Neural cell (in vitro differentiated cells): ENCODE results near the gene PTGDR2.

Experiments used
- CTCF ChIP-seq: fragments of 450-650 bp; IDR thresholded peaks from 2 replicates; pipeline ENCODE4 v1.5.1; 2014; ENCODE audit warnings: antibody characterized with exemption, mild to moderate bottlenecking, moderate library complexity; ENCODE audit not compliant: poor library complexity, severe bottlenecking
- EP300 ChIP-seq: fragments of 450-650 bp; conservative IDR thresholded peaks from 2 replicates; pipeline ENCODE4 v1.6.1; 2014; ENCODE audit warnings: antibody characterized with exemption, mild to moderate bottlenecking, moderate library complexity; ENCODE audit not compliant: poor library complexity, severe bottlenecking
- EZH2 ChIP-seq: fragments of 200-600, 300-800 bp; shearing (Covaris generic), sonication (generic); IDR thresholded peaks from 2 replicates; pipeline ENCODE4 v1.6.1; 2014; ENCODE audit warnings: antibody characterized with exemption, low read length, borderline replicate concordance, mild to moderate bottlenecking; ENCODE audit not compliant: insufficient read depth, poor library complexity, severe bottlenecking
- MXI1 ChIP-seq: fragments of 450-650 bp; conservative IDR thresholded peaks from 2 replicates; pipeline ENCODE4 v1.6.1; 2014; ENCODE audit warnings: antibody characterized with exemption, mild to moderate bottlenecking; ENCODE audit not compliant: poor library complexity, severe bottlenecking
- POLR2AphosphoS5 ChIP-seq: IDR thresholded peaks from 2 replicates; pipeline ENCODE4 v1.6.1; 2012
- RAD21 ChIP-seq: fragments of 450-650 bp; conservative IDR thresholded peaks from 2 replicates; pipeline ENCODE4 v1.6.1; 2014; ENCODE audit warnings: antibody characterized with exemption, mild to moderate bottlenecking, moderate library complexity
- SMC3 ChIP-seq: fragments of 450-650 bp; conservative IDR thresholded peaks from 2 replicates; pipeline ENCODE4 v1.6.1; 2014; ENCODE audit warnings: antibody characterized with exemption, mild to moderate bottlenecking, moderate library complexity; ENCODE audit not compliant: poor library complexity
- TAF1 ChIP-seq: IDR thresholded peaks from 2 replicates; pipeline ENCODE4 v1.6.1; 2012; ENCODE audit warnings: low read depth
- TF ChIP-seq, protein P1 (sequence below): IDR thresholded peaks from 2 replicates; pipeline ENCODE4 v1.6.1; 2012; ENCODE audit warnings: borderline replicate concordance

- TF ChIP-seq CTCF (no peak), RAD21 (no peak), EP300 (no peak), TAF1 (no peak), MXI1 (no peak), EZH2 (no peak), SMC3 (no peak), POLR2AphosphoS5 (no peak)
- TF ChIP-seq, protein P1, sequence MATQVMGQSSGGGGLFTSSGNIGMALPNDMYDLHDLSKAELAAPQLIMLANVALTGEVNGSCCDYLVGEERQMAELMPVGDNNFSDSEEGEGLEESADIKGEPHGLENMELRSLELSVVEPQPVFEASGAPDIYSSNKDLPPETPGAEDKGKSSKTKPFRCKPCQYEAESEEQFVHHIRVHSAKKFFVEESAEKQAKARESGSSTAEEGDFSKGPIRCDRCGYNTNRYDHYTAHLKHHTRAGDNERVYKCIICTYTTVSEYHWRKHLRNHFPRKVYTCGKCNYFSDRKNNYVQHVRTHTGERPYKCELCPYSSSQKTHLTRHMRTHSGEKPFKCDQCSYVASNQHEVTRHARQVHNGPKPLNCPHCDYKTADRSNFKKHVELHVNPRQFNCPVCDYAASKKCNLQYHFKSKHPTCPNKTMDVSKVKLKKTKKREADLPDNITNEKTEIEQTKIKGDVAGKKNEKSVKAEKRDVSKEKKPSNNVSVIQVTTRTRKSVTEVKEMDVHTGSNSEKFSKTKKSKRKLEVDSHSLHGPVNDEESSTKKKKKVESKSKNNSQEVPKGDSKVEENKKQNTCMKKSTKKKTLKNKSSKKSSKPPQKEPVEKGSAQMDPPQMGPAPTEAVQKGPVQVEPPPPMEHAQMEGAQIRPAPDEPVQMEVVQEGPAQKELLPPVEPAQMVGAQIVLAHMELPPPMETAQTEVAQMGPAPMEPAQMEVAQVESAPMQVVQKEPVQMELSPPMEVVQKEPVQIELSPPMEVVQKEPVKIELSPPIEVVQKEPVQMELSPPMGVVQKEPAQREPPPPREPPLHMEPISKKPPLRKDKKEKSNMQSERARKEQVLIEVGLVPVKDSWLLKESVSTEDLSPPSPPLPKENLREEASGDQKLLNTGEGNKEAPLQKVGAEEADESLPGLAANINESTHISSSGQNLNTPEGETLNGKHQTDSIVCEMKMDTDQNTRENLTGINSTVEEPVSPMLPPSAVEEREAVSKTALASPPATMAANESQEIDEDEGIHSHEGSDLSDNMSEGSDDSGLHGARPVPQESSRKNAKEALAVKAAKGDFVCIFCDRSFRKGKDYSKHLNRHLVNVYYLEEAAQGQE = no peak
These were observed 45.1 kb upstream of the PTGDR2 start for GRCh38 chr11:60900673-60901404.
